GM21367 (cell line): ENCODE data around the gene HGF.
"Not testable (repeated sequence)": the region's sequence is repeated elsewhere in the genome, so short reads cannot be mapped to it uniquely, and the experiment has no call there.

Experiments used
- ATAC-seq: cut with Tn5 transposase; IDR thresholded peaks from one replicate; pipeline ENCODE4 v1.9.1; 2021; ENCODE audit not compliant: unreplicated experiment

HGF gene

DNA sequence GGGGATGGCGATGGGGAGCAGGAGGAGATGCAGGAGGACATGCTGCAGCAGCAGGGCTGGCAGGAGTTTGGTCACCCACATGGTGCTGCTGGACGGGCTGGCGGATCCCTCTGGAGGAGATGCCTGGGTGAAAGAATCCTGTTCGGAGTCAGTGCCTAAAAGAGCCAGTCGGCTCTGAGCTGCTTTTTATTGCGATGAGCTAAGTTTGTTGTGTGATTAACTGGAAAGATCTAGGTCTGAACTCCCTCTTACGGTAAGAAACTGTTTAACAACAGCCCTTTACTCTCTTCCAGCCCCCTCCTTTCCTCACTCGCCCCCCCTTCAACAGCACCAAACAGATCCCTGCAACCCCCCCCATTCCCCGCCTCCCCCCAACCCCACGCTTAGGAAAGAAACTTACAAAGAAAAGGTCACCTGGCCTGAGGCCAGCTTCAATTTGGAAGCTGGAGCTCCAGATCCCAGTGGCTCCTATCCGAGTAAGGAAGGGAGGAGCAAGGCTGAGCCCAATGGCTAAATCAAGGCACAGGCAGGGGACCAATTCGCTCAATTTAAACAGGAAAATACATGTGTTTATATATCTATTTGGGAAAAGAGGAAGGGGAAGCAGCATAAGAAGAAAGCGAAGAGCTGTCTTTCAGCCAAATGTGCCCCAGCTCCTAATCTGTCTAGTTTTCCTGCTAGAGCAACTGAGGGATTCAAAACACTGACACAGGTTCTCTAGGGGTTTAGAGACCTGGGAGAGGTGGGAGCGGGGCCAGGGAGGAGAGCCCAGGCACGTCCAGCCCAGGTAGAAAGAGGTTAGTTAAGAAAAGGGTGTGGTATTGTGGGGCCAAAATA lies at the start of gene HGF:
Gene HGF, minus strand, starts transcription at position 157 of the 837 bp plus-strand sequence. Its CDS starts 76 bp downstream, at position 81.
- ATAC-seq = no peak

DNA sequence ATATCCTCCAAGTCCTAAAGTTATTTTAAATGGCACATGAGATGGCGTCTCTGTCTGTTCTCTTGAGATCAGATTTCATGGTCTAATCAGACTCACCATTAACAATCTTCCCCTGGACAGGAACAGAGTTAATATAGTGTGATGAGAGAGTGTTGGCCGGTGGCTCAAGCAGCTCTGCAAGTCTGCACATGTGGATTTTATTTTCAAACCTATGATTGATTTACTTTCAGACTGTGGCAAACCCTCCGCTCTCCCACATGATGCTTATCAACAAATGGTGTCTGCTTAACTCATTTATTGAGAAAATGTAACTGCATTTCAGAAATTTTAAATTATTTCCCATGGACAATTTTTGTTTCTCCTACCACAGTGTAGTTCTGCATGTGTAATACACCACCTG lies 46.5 kb upstream of the HGF start:
- ATAC-seq = no peak

DNA sequence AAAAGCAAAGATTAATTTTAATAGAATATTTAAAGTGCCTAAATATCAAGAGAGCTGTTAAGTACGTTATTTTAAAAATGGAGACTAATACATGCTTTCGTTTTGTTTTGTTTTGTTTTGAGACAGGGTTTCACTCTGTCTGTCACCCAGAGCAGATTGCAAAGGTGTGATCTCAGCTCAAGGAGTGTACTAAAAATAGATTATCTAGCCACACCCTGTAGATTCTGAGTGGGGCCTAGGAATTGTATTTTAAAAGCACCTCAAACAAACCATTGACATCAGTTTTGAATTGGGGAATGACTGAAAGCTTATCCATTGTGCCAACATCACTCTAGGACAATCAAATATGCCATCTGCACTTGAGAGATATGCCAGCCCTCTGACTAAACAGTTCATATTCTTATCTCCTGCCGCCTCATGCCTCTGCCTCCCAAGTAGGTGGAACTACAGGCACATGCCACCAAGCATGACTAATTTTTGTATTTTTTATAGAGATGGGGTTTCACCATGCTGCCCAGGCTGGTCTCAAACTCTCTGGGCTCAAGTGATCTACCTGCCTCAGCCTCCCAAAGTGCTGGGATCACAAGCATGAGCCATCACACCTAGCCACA lies 43.1 kb upstream of the HGF start:
- ATAC-seq = peak; percentile 92

DNA sequence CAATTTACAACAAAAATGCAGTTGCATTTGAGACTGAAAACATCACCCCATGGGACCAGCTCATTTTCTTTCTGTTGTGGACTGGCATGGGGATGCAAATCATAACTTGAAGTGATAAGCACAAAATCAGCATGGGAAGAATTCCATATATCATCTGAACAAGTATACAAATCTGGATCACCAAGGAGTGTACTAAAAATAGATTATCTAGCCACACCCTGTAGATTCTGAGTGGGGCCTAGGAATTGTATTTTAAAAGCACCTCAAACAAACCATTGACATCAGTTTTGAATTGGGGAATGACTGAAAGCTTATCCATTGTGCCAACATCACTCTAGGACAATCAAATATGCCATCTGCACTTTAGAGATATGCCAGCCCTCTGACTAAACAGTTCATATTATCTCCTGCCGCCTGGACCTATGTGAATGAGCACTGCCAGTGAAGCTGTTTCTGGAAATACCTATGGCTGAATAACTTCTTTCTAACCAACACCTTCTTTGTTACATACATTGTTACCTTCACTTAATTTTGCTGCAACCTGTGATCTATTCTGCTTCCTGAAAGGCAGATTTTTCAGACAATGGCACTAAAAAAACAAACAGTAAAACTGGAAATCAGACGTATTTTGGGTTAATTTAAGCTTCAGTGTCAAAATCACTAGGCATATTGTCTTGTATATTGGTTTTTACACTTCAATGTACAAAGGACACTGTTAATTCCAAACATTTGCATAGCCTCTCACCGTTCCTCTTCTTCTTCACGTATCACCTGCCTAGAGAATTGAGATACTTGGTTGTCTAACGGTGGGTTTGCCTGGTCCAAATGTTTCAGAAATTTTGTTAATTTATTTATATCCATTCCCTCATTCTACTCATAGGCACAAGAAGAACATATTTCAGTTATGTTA lies 42.4 kb upstream of the HGF start:
- peak; percentile 50 for ATAC-seq

DNA sequence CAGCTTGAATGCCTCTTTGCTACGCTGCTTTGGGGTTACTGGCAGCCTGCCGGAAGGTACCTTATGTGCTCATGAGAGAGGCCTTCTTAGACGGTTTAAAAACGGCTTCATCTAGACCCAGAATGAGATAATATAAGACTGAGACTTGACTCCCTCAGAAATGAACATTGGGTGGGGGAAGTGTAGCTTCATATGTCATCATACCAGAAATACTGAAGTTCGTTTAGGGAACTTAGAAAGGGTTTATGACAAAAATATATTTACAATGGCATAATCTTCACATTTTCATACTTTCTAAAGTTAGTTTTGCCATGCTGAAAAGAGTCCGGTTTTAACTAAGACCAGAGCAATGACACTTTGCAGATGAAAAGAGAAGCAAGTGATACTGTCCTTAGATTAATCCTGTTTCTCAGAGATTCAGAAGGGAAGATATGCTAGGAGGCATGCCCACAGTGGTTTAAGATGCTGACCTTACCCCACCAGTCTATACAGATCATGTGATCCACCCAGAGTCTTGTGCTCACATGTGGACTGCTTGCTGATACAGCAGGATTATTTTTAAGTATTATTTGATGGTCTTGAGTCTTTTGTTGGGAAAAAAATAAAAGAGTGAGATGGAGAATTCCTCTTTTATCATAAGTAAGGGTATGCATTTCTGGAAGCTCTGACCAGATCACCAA lies 40.8 kb upstream of the HGF start:
- ATAC-seq = no peak

DNA sequence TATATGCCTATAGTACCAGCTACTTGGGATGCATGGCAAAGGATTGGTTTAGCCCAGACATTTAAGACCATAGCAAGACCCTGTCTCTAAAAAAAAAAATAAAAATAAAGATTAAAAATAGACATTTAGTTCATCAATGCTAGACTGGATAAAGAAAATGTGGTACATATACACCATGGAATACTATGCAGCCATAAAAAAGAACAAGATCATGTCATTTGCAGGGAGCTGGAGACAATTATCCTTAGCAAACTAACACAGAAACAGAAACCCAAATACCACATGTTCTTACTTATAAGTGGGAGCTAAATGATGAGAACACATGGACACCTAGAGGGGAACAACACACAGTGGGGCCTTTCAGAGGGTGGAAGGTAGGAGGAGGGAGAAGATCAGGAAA lies 38.5 kb upstream of the HGF start:
- ATAC-seq = not testable (repeated sequence)

DNA sequence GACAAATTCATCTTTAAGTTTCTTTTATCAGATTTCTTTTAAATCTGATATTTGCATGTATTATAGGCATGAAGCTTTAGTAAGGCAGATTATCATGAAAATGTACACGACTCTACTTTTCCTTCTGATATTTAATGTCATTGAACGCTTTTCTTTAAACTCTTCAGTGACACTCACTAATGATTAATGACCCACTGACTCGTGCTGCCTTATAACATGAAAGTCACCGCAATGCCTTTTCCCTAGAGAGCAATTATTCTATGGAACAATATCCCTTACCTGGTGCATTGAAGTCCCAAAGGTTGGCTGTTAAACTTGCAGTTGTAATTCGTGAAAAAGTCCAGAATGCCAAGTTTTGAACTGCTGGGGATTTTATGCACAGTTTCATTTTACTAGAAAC lies 33.4 kb upstream of the HGF start:
- ATAC-seq = no peak

DNA sequence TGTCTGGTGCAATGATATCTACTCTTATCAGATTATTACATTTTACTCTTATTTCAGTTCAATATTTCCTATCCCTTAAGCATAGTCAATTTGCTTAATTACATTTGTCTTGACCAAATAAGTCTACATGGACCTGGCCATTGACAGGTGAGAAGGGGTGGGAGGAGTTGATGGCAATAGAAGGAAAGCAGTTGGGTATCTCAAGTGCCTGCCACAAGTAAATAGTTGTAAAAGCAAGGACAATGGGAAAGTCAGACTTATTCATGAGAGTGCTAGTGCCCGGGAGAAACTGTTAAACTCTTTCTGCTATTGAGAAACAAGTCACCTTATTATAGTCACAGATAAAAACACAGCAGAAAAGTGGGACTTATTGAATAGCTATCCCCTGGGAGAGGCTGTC lies 32.4 kb upstream of the HGF start:
- ATAC-seq = no peak

DNA sequence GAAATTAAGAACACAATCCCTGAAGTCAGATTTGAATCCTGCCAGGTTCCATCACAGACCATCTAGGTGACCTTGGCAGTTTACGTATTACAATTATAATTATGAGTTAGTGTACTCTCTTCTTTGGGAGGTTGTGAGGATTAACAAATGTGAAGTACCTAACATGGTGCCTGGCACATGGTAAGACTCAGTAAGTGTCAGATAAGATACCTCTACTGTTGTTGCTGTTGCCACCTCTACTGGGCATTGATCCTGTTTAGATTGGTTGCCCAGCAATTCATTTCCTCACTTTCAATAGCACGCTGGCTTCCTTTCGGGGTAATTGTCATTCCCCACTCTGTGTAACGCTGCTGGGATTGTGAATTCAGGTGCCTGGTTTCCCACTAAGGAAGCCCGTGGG lies 31.7 kb upstream of the HGF start:
- no peak for ATAC-seq

DNA sequence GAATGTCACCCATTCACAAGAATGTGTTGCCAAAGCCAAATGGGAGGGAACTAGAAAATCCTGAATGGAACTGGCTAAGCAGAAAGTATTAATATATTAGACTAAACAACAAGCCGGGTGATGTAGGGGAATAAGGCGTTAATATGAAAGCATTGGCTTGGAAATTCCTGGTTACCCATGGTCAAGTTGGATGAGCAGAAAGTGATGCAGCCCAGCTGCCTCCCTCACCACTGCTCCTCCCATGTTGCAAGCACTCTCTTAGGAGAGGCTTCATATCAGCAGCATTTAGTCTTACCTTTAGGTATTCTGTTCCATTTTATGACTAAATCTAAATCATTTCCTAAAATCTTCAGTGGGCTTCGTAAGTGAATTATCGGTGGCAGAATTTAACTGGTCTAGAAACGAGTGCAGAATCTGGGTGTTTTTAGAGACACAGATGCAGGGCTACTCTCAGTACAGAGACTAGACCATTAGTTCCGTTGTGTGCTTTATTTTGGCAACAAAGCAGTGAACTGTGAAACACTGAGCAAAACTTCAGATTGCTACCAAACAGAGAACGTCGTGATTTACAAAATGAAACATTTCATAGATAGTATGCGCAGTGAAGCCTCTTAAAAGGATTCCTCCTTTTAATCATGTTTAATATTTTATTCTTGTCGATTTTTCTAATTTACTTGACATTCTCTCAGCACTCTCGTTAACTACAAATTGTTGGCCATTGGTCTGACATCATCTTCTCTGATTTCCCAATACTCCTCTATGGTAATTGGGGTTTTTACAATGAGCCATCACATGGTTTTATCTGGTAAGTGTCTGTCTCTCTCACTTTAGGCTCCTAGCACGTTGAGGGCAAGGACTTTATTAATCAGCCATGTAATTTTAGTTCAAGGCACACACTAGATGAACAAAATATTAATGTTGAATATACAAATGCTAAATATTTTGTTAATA lies 22.0 kb upstream of the HGF start:
- ATAC-seq = no peak

DNA sequence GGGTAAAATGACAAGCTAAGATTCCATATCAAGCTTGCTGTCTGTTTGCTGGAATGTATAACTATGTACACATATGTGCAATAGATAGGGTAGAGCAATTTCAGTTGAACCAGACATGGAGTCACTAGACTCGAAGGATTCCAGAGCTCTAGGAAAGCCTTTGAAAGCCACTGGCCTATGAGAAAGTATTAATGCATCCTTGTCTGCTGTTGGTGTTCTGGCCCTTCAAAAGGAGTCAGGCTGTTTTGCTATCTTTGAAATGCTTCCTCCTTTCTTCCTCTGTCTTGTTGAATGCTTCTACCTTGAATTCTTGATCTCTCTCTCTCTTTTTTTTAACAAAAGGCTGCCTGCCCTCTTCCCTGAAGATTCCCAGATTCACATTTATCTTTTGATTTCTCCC lies 20.8 kb upstream of the HGF start:
- ATAC-seq = no peak

DNA sequence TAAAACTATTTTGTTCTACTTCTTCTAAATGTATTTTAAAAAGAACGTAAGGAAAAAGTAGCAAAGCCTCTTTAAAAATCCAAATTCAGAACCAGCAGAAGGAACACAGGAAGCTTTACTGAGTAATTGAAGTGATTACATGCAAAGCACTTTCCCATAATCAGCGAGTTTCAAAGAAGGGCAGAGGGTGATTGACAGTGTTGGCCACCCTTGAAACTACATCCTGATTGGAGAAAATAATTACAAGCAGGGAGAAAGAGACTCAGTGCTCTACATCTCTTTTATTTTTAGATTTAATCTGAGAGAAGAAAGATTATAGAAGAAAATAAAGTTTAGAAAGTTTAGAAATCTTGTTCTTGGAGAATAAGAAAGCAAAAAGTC lies 20.3 kb upstream of the HGF start:
- ATAC-seq = no peak

DNA sequence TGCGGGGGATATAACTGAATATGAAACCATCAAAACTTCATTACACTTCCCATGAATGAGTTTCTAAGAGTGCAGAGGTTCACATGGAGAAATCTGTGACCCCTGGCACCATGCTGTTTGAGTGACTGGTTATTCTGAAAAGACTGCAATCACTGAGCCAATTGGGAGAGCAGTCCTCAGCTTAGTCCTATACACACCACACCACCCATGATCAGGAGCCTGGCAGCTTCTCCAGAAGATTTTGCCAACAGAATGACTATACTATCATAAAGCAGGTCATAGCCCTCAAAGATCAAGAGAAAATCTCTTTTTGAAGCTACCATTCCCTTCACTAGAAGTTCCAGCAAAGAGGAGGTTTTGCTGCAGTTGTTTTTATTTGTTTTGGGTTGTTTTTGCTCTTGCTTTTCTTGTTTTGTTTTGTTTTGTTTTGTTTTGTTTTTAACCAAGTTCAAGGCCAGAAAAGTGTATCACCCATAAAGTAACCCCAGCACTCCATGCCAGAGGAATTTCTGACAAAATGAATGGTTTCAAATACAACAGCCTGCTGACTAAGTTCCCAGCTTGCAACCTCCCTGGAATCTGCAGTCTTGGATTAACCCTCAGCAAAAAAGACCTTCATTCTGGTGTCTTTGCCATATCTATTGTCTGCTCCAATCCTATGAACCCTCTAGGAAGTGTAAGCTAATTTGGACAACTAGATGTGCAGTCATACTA lies 19.7 kb upstream of the HGF start:
- no peak for ATAC-seq

DNA sequence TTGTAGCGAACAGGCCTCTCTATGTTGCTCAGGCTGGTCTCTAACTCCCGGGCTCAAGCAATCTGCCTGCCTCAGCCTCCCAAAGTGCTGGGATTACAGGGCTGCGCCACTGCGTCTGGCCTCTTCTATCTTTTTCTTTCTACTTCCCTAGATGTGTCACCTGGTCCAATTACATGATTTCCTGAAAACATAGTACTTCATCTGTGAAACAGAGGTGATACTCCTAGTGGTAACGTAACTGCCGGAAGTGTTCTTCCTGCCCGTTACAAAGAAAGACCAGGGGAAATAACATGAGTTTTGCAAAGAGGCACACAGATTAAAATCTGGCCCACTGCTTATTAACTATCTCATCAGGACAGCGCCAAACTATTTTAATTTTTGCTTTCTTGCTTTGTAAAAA lies 18.4 kb upstream of the HGF start:
- no peak for ATAC-seq

DNA sequence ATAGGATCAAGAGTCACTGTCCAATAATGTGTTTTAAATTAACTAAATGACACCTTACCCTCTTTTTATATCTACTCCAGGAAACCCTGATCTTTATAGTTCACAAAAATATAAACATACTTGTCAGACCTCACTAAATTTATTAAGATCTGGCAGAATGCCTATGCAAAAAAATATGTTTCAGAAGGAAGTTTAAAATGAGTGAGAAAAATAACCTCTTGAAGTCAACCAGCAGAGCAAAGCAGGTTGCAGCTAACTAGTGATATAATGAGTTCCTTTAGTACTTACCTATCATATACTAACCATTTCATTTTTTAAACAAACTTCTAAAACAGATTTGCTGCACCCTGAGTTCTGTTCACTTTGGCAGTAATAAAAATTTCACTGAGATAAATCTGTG lies 14.0 kb upstream of the HGF start:
- no peak for ATAC-seq

DNA sequence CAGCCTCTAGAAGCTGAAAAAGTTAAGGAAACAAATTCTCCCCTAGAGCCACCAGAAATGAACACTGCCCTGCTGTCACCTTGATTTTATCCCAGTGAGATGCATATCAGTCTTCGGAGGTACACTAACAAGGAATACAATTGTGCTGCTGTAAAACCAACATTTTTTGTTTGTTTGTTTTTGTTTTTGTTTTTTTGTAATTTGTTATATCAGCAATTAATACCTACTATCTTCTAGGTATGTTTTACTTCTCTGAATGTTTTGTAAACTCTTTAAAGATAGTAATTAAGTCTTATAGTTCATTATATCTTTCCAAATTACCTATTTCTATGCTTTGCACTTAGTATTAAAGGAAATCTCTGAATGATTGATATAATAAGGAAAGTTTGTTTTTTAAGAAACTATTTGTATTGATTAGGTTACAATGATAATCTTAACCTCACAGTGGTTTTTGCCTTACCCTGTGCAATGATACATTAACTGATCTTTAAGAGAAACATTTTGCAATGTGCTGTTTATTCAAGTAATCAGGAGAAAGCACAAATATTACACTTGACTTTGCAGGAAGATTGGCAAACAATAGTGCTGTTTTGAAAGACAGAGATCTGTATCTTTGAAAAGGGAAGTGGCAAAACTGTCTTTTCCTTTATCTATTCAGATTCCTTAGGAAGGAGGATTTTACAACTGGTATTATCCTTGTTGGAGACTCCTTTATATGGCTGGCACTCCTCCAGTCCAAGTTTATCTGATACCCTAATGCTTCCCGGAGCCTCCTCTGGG lies 11.3 kb upstream of the HGF start:
- no peak for ATAC-seq

DNA sequence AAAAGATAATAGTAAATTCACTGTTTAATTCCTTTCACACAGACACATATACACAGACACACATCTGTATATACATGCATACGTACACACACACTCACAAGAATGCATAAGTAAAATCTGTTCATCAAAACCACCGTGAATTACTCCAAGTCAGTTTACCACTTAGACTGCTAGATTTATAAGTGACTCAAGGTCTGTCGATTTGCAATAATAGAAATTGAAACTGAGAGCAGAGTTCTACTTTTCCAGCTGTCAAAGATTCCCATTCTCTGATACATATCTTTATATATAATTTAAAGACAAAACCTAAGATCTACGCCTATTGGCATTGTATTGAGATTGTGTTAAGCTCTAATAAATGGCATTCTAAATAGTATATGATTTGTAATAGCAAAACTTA lies 9.9 kb upstream of the HGF start:
- no peak for ATAC-seq

DNA sequence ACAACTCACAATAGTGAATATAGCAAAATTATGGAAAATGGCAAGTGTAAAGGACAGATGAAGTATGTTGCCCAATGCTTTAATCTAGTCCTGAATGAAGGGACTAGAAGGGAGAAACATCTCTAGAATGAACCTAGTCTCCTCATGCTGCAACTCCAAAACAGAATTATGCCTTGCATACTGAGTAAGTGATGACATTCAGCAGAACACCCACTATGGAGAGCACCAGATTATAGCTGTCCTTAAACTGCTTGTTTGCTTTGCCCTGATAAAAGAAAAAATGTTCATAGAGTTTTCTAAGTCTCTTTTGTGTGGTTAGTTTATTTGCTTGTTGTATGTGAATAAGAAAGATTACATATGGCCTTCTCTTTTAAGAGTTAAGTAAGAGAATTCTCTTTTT lies 7.8 kb upstream of the HGF start:
- ATAC-seq = no peak
